Neural cell (in vitro differentiated cells): ENCODE results near the gene EIF2B5.

Source experiments
- CTCF ChIP-seq: fragments of 450-650 bp; IDR thresholded peaks from 2 replicates; pipeline ENCODE4 v1.5.1; 2014; ENCODE audit warnings: antibody characterized with exemption, mild to moderate bottlenecking, moderate library complexity; ENCODE audit not compliant: poor library complexity, severe bottlenecking
- EZH2 ChIP-seq: fragments of 200-600, 300-800 bp; shearing (Covaris generic), sonication (generic); IDR thresholded peaks from 2 replicates; pipeline ENCODE4 v1.6.1; 2014; ENCODE audit warnings: antibody characterized with exemption, low read length, borderline replicate concordance, mild to moderate bottlenecking; ENCODE audit not compliant: insufficient read depth, poor library complexity, severe bottlenecking
- POLR2AphosphoS5 ChIP-seq: IDR thresholded peaks from 2 replicates; pipeline ENCODE4 v1.6.1; 2012

GRCh38 chr3:184134746-184135148, 411 bp upstream of the EIF2B5 start:
- TF ChIP-seq CTCF (no peak), POLR2AphosphoS5 (no peak), EZH2 (no peak)
